Panc1 (cell line): ENCODE data around the gene APOBEC3F. TPM values are rescaled to one million over a fixed set of nuclear protein-coding genes. Genes with fewer than 3 reads are reported as not detected.

Experiments used
- ATAC-seq: fragments of 200-7000 bp; cut with Tn5 transposase; 2 replicates; pipeline ENCODE4 v1.9.1; 2020; ENCODE audit warnings: mild to moderate bottlenecking, moderate library complexity
- BruUV-seq: library from RNA; stranded (reverse); fragments of 400-500 nt; replicated peaks from 2 replicates; lab custom pipeline; 2021; lab: Mats Ljungman, UMichigan
- CTCF ChIA-PET: fragments of 300-600 bp; sonication (Branson Sonifier 250); formaldehyde crosslinking; loops from one replicate; lab custom pipeline; 2022; ENCODE audit warnings: antibody characterized with exemption; lab: Charles Lee
- POLR2A ChIA-PET: fragments of 300-600 bp; sonication (Branson Sonifier 250); formaldehyde crosslinking; loops from one replicate; lab custom pipeline; 2022; ENCODE audit warnings: antibody characterized with exemption; lab: Charles Lee
- DNase-seq: peaks from one replicate; pipeline ENCODE4 v3.0.0-alpha.2; 2010; ENCODE audit warnings: low read depth, low spot score
- H3K27ac ChIP-seq: 2 replicates; pipeline ENCODE4 v1.5.1; 2011; ENCODE audit warnings: mild to moderate bottlenecking, low read length, inconsistent platforms
- H3K27me3 ChIP-seq: fragments of 200-500 bp; sonication (Bioruptor generic); 2 replicates; pipeline ENCODE4 v1.6.0; 2014; ENCODE audit warnings: low read length, inconsistent platforms; ENCODE audit not compliant: control insufficient read depth, insufficient read depth
- H3K36me3 ChIP-seq: fragments of 200-500 bp; sonication (Bioruptor generic); 2 replicates; pipeline ENCODE4 v1.5.1; 2014; ENCODE audit warnings: inconsistent platforms, mild to moderate bottlenecking, low read length, moderate library complexity; ENCODE audit not compliant: control insufficient read depth, insufficient read depth
- H3K4me1 ChIP-seq: 2 replicates; pipeline ENCODE4 v1.5.1; 2011; ENCODE audit warnings: inconsistent platforms, mild to moderate bottlenecking, low read length, moderate library complexity; ENCODE audit not compliant: control insufficient read depth, insufficient read depth
- H3K4me3 ChIP-seq, 2 experiments: 2 replicates each; pipeline ENCODE4 v1.5.1; 2011 to 2012; ENCODE audit warnings: low read depth in 2 of 2, low read length in 2 of 2, mild to moderate bottlenecking in 2 of 2, inconsistent platforms in 1 of 2, moderate library complexity in 1 of 2
- H3K9me3 ChIP-seq: fragments of 200-500 bp; sonication (Bioruptor generic); 2 replicates; pipeline ENCODE4 v1.5.1; 2014; ENCODE audit warnings: low read depth, mild to moderate bottlenecking, inconsistent platforms, low read length, moderate library complexity; ENCODE audit not compliant: control insufficient read depth, insufficient read depth
- POLR2AphosphoS5 ChIP-seq: IDR thresholded peaks from 2 replicates; pipeline ENCODE4 v1.6.1; 2012; ENCODE audit warnings: mild to moderate bottlenecking, low read depth, low read length, moderate library complexity
- SIN3A ChIP-seq: IDR thresholded peaks from 2 replicates; pipeline ENCODE4 v1.6.1; 2012; ENCODE audit warnings: low read depth, mild to moderate bottlenecking, low read length, moderate library complexity, borderline replicate concordance; ENCODE audit not compliant: insufficient read depth
- TCF7L2 ChIP-seq: IDR thresholded peaks from 2 replicates; pipeline ENCODE4 v1.6.1; 2011; ENCODE audit warnings: mild to moderate bottlenecking, low read depth, low read length, inconsistent platforms
- in situ Hi-C: cut with HindIII; loops from 2 replicates; pipeline ENCODE4 v1.10.0; 2016; ENCODE audit warnings: low sequenced_read_pairs, low pct_unique_long_range_greater_than_20kb
- intact Hi-C: fragments of 100-400 bp; cut with micrococcal nuclease; formaldehyde crosslinking; loops from one replicate; pipeline ENCODE4 v1.10.0; 2022; ENCODE audit not compliant: unreplicated experiment
- total RNA-seq: library from RNA; stranded (reverse); gene quantifications from one replicate; pipeline ENCODE4 v1.2.1, GENCODE V29; 2021; ENCODE audit not compliant: unreplicated experiment
- TF ChIP-seq, protein P1 (sequence below): fragments of 450-650 bp; IDR thresholded peaks from 2 replicates; pipeline ENCODE4 v1.5.1; 2017; ENCODE audit warnings: mild to moderate bottlenecking
- TF ChIP-seq, protein P2 (sequence below), 2 experiments: IDR thresholded peaks; 2 replicates each; pipeline ENCODE4 v1.6.1; 2011 to 2012; ENCODE audit warnings: low read depth in 2 of 2, control low read depth in 1 of 2, low read length in 1 of 2, mild to moderate bottlenecking in 1 of 2, moderate library complexity in 1 of 2; ENCODE audit not compliant: insufficient read depth in 1 of 2

The APOBEC3F gene
- total RNA-seq, 1 experiment from 2014 or later = 7.7 TPM

- Histone ChIP-seq H3K4me3 (no peak overlapping the region), H3K36me3 (no peaks in the 10 kb centered on the region), H3K4me1 (no peaks in the 10 kb centered on the region), H3K9me3 (no peaks in the 10 kb centered on the region), H3K27me3 (no peaks in the 10 kb centered on the region), H3K27ac (no peak overlapping the region)
- ChIA-PET POLR2A (no interaction called here), CTCF (no interaction called here)
- in situ Hi-C loops (no loop called here), intact Hi-C loops (no loop called here)
- no TSS peak for BruUV-seq
- no peak for DNase-seq
- TF ChIP-seq SIN3A = no peak
- ATAC-seq = no peak
Measured at GRCh38 chr22:39087098-39087497, 46.4 kb downstream of the APOBEC3F start.

DNA sequence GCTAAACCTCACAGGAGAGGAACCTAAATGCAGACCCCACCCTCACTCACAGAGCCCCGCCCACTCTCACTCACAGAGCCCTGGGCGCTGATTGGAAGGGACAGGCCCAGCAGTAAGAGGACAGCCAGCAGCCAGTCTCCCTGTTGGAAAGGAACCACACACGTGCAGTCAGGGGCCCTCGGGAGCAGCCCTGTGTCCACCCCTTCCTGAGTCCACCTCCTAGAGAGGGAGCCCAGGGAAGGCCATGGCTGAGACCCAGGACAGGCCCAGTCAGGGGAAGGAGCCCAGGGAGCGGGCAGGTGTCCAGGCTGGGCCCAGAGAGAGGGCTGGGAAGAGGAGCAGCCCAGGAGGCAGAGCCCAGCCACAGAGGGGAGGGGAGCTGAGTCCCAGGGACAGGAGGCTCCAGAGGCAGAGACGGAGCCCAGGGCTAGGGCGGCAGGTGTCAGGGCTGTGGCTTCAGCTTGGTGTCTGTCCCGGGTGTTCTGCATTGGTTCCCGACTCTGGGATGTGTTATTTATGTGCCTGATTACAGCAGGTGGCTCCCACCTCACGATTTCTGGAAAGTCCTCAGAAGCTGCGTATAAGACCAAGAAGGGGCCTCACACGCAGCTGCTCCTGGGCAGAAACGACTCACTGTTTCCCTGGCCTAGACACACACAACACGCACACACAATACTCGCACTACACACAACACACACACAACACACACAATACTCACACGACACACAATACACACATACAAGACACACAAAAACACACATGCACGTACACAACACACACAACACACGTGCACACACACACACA is 47.4 kb downstream of the APOBEC3F start:
- peak; percentile 57; the same call in 1 of the 2 replicates for ATAC-seq
- ChIA-PET POLR2A (no interaction called here), CTCF (no interaction called here)
- Histone ChIP-seq H3K4me1 (no peaks in the 10 kb centered on the region), H3K27ac (no peak overlapping the region), H3K27me3 (no peaks in the 10 kb centered on the region), H3K9me3 (no peaks in the 10 kb centered on the region), H3K36me3 (no peaks in the 10 kb centered on the region), H3K4me3 (no peak overlapping the region)
- DNase-seq = no peak
- intact Hi-C loops = no loop called here
- in situ Hi-C loops = no loop called here
- TF ChIP-seq, protein P1, sequence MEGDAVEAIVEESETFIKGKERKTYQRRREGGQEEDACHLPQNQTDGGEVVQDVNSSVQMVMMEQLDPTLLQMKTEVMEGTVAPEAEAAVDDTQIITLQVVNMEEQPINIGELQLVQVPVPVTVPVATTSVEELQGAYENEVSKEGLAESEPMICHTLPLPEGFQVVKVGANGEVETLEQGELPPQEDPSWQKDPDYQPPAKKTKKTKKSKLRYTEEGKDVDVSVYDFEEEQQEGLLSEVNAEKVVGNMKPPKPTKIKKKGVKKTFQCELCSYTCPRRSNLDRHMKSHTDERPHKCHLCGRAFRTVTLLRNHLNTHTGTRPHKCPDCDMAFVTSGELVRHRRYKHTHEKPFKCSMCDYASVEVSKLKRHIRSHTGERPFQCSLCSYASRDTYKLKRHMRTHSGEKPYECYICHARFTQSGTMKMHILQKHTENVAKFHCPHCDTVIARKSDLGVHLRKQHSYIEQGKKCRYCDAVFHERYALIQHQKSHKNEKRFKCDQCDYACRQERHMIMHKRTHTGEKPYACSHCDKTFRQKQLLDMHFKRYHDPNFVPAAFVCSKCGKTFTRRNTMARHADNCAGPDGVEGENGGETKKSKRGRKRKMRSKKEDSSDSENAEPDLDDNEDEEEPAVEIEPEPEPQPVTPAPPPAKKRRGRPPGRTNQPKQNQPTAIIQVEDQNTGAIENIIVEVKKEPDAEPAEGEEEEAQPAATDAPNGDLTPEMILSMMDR = no peak
- TF ChIP-seq POLR2AphosphoS5 (no peak), SIN3A (no peak), TCF7L2 (no peak)
- TF ChIP-seq, protein P2, sequence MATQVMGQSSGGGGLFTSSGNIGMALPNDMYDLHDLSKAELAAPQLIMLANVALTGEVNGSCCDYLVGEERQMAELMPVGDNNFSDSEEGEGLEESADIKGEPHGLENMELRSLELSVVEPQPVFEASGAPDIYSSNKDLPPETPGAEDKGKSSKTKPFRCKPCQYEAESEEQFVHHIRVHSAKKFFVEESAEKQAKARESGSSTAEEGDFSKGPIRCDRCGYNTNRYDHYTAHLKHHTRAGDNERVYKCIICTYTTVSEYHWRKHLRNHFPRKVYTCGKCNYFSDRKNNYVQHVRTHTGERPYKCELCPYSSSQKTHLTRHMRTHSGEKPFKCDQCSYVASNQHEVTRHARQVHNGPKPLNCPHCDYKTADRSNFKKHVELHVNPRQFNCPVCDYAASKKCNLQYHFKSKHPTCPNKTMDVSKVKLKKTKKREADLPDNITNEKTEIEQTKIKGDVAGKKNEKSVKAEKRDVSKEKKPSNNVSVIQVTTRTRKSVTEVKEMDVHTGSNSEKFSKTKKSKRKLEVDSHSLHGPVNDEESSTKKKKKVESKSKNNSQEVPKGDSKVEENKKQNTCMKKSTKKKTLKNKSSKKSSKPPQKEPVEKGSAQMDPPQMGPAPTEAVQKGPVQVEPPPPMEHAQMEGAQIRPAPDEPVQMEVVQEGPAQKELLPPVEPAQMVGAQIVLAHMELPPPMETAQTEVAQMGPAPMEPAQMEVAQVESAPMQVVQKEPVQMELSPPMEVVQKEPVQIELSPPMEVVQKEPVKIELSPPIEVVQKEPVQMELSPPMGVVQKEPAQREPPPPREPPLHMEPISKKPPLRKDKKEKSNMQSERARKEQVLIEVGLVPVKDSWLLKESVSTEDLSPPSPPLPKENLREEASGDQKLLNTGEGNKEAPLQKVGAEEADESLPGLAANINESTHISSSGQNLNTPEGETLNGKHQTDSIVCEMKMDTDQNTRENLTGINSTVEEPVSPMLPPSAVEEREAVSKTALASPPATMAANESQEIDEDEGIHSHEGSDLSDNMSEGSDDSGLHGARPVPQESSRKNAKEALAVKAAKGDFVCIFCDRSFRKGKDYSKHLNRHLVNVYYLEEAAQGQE (IDR thresholded peaks at IDR 0.05; ENCODE audit: insufficient read depth in 1 of 2, low read depth in 2 of 2, low read length in 1 of 2) = no peak
- BruUV-seq = no TSS peak

DNA sequence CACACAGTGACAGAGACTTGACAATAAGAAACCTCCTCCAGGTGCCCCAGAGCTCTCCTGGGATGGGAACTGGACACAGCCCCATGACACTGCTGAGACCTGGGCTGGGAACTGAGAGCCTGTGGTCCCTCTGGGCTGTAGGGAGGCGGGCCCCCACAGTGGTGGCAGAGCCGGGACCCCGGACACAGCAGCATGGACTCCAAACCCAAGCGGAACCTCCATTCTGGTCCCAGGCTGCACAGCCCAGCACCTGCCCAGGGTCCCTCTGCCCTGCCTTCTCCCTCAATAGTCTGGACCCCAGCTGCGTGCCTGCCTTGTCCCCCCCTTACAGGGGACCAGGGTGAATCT is 48.0 kb downstream of the APOBEC3F start:
- H3K4me3 ChIP-seq = no peak overlapping the region
- no peaks in the 10 kb centered on the region for H3K4me1 ChIP-seq
- no peaks in the 10 kb centered on the region for H3K36me3 ChIP-seq
- no TSS peak for BruUV-seq
- TF ChIP-seq, protein P2 (IDR thresholded peaks at IDR 0.05; ENCODE audit: insufficient read depth in 1 of 2, low read depth in 2 of 2, low read length in 1 of 2) = no peak
- TF ChIP-seq POLR2AphosphoS5 (no peak), TCF7L2 (no peak), SIN3A (no peak)
- TF ChIP-seq, protein P1 = no peak
- DNase-seq (no peak), ATAC-seq (no peak)
- H3K27ac ChIP-seq = no peak overlapping the region
- H3K27me3 ChIP-seq = no peaks in the 10 kb centered on the region
- POLR2A ChIA-PET = no interaction called here
- no peaks in the 10 kb centered on the region for H3K9me3 ChIP-seq
- in situ Hi-C loops = no loop called here
- CTCF ChIA-PET = no interaction called here
- intact Hi-C loops = no loop called here
